ENCODE data around the gene ZFY.
"Not testable (repeated sequence)": the region's sequence is repeated elsewhere in the genome, so short reads cannot be mapped to it uniquely, and the experiment has no call there.

ZFY gene

GRCh38 chrY:3003516-3003830 is 68.3 kb downstream of the ZFY start:
- Mint-ChIP-seq H3K4me1 (peaks cover 64% of the 10 kb centered on the region), H3K4me3 (peak overlapping the region; percentile 89), H3K9me3 (no peaks in the 10 kb centered on the region), H3K36me3 (ENCODE audit: low read depth) (no peaks in the 10 kb centered on the region), H3K27me3 (no peaks in the 10 kb centered on the region), H3K27ac (peak overlapping the region; percentile 91)
- DNase-seq (no peak), ATAC-seq (peak; percentile 27)

GRCh38 chrY:3003846-3004245 is 68.7 kb downstream of the ZFY start:
- Mint-ChIP-seq H3K27ac (peak overlapping the region; percentile 91), H3K9me3 (no peaks in the 10 kb centered on the region), H3K36me3 (ENCODE audit: low read depth) (no peaks in the 10 kb centered on the region), H3K27me3 (no peaks in the 10 kb centered on the region), H3K4me3 (peak overlapping the region; percentile 89), H3K4me1 (peaks cover 64% of the 10 kb centered on the region)
- ATAC-seq (peak; percentile 82), DNase-seq (peak; percentile 10)

GRCh38 chrY:3006031-3006430 is 70.8 kb downstream of the ZFY start:
- H3K36me3 Mint-ChIP-seq (ENCODE audit: low read depth); ATAC-seq; H3K27me3 Mint-ChIP-seq; DNase-seq; H3K9me3 Mint-ChIP-seq; H3K27ac Mint-ChIP-seq; H3K4me3 Mint-ChIP-seq: not testable (repeated sequence)
- peaks cover 55% of the 10 kb centered on the region for H3K4me1 Mint-ChIP-seq

GRCh38 chrY:3007967-3008366 is 72.8 kb downstream of the ZFY start:
- H3K36me3 Mint-ChIP-seq (ENCODE audit: low read depth): no peaks in the 10 kb centered on the region
- no peaks in the 10 kb centered on the region for H3K9me3 Mint-ChIP-seq
- DNase-seq (no peak), ATAC-seq (no peak)
- peaks cover 38% of the 10 kb centered on the region for H3K4me1 Mint-ChIP-seq
- no peaks in the 10 kb centered on the region for H3K27me3 Mint-ChIP-seq
- H3K27ac Mint-ChIP-seq: no peak overlapping the region
- H3K4me3 Mint-ChIP-seq: no peak overlapping the region

GRCh38 chrY:3012226-3012625 is 77.0 kb downstream of the ZFY start:
- DNase-seq (no peak), ATAC-seq (no peak)
- H3K27ac Mint-ChIP-seq: no peak overlapping the region
- peaks cover 20% of the 10 kb centered on the region for H3K4me1 Mint-ChIP-seq
- no peak overlapping the region for H3K4me3 Mint-ChIP-seq
- no peaks in the 10 kb centered on the region for H3K27me3 Mint-ChIP-seq
- no peaks in the 10 kb centered on the region for H3K36me3 Mint-ChIP-seq (ENCODE audit: low read depth)
- H3K9me3 Mint-ChIP-seq: no peaks in the 10 kb centered on the region

- H3K27me3 Mint-ChIP-seq: no peaks in the 10 kb centered on the region
- ATAC-seq (no peak), DNase-seq (no peak)
- no peaks in the 10 kb centered on the region for H3K36me3 Mint-ChIP-seq (ENCODE audit: low read depth)
- H3K4me3 Mint-ChIP-seq: no peak overlapping the region
- H3K27ac Mint-ChIP-seq: no peak overlapping the region
- peaks cover 28% of the 10 kb centered on the region for H3K4me1 Mint-ChIP-seq
- no peaks in the 10 kb centered on the region for H3K9me3 Mint-ChIP-seq
These were observed 81.4 kb downstream of the ZFY start for GRCh38 chrY:3016594-3016993.

- Mint-ChIP-seq H3K4me3 (no peak overlapping the region), H3K27me3 (no peaks in the 10 kb centered on the region), H3K27ac (no peak overlapping the region), H3K9me3 (no peaks in the 10 kb centered on the region), H3K36me3 (ENCODE audit: low read depth) (no peaks in the 10 kb centered on the region), H3K4me1 (peaks cover 30% of the 10 kb centered on the region)
- DNase-seq: no peak
- no peak for ATAC-seq
These were observed 83.4 kb downstream of the ZFY start for GRCh38 chrY:3018546-3018945.

GRCh38 chrY:3019584-3019983 is 84.4 kb downstream of the ZFY start:
- H3K4me1 Mint-ChIP-seq: peaks cover 35% of the 10 kb centered on the region
- no peak overlapping the region for H3K4me3 Mint-ChIP-seq
- ATAC-seq (no peak), DNase-seq (no peak)
- no peaks in the 10 kb centered on the region for H3K27me3 Mint-ChIP-seq
- H3K36me3 Mint-ChIP-seq (ENCODE audit: low read depth): no peaks in the 10 kb centered on the region
- no peaks in the 10 kb centered on the region for H3K9me3 Mint-ChIP-seq
- no peak overlapping the region for H3K27ac Mint-ChIP-seq

GRCh38 chrY:3021176-3021575 is 86.0 kb downstream of the ZFY start:
- H3K27me3 Mint-ChIP-seq: no peaks in the 10 kb centered on the region
- no peaks in the 10 kb centered on the region for H3K9me3 Mint-ChIP-seq
- peaks cover 31% of the 10 kb centered on the region for H3K4me1 Mint-ChIP-seq
- H3K4me3 Mint-ChIP-seq: no peak overlapping the region
- no peak for DNase-seq
- no peak for ATAC-seq
- H3K27ac Mint-ChIP-seq: no peak overlapping the region
- H3K36me3 Mint-ChIP-seq (ENCODE audit: low read depth): no peaks in the 10 kb centered on the region

GRCh38 chrY:3023606-3024005 is 88.4 kb downstream of the ZFY start:
- H3K27ac Mint-ChIP-seq: no peak overlapping the region
- DNase-seq (no peak), ATAC-seq (no peak)
- H3K27me3 Mint-ChIP-seq: no peaks in the 10 kb centered on the region
- no peaks in the 10 kb centered on the region for H3K9me3 Mint-ChIP-seq
- no peak overlapping the region for H3K4me3 Mint-ChIP-seq
- no peaks in the 10 kb centered on the region for H3K36me3 Mint-ChIP-seq (ENCODE audit: low read depth)
- peaks cover 22% of the 10 kb centered on the region for H3K4me1 Mint-ChIP-seq

- ATAC-seq (no peak), DNase-seq (no peak)
- Mint-ChIP-seq H3K36me3 (ENCODE audit: low read depth) (no peaks in the 10 kb centered on the region), H3K4me1 (peaks cover 23% of the 10 kb centered on the region), H3K9me3 (no peaks in the 10 kb centered on the region), H3K27me3 (no peaks in the 10 kb centered on the region), H3K4me3 (no peak overlapping the region), H3K27ac (no peak overlapping the region)
These were observed 90.2 kb downstream of the ZFY start for GRCh38 chrY:3025357-3025756.

Data from activated naive CD8-positive, alpha-beta T cell treated with anti-CD3 and anti-CD28 coated beads, Interleukin-2, amount 50 U/mL, for 24 hours (primary cell).